NCI-H510A (cell line): ENCODE measurements around the gene EVL.
"Not testable (repeated sequence)": the region's sequence is repeated elsewhere in the genome, so short reads cannot be mapped to it uniquely, and the experiment has no call there.

Experiments used
- DNase-seq: peaks from one replicate; lab custom pipeline; 2025; lab: John Stamatoyannopoulos, UW

EVL gene

DNA sequence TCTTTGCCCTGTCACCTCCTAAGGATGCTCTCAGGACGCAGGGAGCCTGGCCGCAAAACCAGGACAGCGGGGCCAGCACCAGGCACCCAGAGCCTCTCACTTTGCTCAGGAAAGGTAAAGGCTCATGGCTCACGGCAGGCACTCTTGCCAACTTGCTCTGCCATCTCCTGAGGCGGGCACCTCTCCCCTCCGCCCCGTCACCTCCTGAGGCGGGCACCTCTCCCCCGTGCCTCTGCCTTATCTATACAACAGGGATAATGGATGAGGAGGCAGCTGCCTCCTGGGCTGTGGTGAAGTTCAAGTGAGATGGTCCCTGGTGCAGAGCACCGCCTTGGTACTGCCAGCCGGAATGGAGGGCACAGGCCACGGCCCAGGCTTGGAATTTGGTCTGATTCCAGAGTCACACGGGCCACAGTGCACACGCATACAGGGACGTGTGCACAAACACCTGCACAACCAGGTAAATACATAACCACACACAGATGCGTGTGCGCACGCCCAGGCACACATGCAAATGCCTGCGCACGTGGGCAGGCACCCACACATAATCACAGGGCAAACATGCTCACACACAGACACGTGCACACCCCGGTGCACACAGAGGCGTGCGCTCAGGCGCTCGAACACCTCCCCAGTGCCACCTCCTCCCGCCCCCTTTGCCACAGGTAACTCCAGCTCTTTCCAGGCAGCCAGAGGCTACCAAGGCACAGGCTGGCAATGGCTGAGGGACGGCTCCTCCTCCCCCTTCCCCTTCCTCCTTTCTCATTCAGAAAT lies 82.7 kb downstream of the EVL start:
- no peak for DNase-seq

DNA sequence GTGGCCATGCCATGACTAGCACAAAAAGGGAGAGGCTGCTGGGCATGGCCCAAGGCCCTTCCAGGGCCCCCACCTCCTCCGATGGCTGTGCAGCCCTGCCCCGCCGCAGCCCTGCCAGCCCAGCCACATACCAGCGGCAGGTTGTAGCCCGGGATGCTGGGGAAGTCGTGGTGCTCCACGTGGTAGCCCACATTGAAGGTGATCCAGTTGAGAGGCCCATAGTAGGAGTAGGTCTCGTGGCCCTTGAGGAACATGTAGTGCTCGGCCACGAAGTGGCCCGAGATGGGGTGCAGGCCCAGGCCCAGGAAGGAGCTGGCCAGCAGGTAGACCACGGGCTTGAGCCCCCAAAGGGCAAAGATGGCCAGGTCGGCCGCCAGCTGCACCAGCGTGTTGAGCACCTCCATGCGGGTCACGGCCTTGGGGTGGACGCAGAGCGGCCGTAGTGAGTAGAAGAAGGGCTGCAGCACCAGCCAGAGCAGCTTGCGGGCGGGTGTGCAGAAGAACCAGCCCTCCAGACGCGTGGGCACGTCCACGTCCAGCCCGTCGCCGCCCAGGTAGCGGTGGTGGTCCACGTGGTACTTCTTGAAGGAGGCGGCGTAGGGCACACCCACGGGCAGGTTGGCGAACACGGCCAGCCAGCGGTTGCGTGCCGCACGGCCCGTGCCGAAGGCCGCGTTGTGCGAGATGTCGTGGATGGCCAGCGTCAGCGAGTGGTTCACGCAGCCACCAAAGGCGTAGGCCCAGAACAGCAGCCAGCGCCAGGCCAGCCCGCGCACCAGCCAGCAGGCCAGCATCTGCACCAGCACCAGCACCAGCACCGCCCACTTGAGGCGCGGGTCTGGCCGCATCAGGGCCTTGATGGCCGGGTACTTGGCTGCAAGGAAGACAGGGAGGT lies 83.9 kb downstream of the EVL start:
- no peak for DNase-seq

DNA sequence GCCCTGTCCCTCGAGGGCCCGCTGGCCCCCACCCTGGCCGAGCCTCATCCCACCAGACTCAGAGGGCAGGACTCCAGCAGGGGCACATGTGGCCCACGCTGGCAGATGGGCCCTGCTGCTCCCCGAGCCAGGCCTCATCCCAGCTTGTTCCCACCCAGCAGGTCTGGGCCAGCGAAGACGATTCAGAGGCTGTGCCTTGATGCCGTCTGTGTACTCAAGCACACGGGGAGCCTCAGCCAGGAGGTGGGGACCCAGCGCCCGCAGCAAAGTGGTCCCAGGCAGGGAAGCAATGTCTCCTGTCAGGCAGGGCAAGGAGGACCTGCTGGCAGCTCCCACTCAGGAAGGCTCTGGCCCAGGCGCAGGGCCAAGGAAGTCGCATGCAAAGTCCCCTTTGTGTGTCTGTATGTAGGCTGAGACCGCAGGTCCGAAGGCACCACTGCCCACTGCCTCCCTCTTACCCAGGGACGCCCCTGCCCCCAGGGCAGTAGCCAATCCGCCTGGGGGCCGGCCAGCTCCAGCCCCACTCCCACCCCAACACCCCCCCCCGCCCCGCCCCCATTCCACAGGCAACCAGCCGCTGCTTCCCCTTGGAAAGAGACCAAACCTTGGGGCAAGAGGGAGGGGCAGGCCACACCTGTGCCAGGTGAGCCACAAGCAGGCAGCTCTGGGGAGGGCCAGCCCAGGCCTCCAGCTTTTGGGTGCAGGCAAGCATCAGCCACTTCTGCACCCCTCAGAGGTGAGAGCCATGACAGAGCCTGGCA lies 84.8 kb downstream of the EVL start:
- no peak for DNase-seq

DNA sequence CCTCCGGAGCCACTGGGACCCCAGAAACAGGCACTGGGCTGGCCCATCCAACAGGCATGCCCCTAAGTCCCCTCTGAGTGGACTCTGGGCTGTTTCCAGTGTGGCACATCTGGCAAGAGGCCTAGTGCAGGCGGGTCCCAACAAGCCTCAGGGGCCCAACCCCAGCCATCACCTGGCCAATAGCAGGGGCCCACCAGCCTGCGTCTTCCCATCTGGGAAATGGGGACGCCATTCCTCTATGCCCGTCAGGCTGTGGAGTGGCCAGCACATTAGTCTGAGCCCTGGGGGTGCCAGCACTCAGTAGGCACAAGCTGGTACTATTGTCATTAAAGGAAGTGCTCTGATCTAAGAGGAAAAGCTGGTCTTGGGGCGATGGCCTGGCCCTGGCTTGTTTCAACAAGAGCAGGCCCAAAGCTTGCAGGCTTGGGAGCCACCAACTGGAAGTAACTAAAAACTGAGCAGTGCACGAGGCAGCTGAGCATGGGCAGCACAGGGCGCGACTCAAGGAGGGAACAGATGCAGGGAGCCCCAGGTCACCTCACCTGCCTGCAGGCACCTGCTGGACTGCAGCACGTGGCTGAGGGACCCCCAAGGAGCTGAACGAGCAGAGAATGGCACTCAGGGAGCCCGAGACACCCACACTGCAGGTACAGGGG lies 85.8 kb downstream of the EVL start:
- no peak for DNase-seq

DNA sequence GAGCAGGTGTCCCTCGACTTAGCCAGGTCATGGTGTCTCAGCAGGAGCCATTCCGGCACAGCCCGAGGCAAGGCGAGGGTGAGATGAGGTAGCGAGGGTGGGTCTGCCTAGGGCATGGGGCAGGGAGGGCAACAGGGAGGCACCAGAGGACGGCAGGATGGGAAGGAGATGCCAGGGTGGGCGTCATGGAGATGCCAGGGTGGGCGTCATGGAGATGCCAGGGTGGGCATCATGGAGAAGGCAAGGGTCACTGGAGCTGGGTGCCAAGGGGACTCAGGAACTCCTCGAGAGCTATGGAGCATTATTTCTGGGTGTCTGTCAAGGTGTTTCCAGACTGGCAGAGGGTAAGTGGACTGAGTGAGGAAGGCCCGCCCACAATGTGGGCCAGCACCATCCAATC lies 86.9 kb downstream of the EVL start:
- DNase-seq, result no peak

DNA sequence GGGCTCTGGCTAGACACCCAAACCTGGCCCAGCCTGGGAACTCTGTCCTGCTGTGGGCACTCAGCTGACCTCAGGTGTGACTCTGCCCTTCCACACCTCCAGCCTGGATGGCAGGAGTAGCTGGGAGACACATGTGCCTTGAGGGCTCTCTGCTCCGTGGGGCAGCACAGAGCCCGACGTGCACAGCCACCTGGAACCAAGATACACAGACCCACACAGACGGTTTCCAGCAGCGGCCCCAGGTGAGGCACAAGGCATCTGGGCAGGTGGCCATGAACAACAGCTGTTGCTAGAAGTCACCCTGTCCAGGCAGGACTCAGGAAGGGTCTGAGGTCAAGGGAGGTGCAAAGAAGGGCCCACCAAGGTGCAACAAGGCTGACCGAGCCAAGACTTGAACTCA lies 88.3 kb downstream of the EVL start:
- DNase-seq, result no peak

DNA sequence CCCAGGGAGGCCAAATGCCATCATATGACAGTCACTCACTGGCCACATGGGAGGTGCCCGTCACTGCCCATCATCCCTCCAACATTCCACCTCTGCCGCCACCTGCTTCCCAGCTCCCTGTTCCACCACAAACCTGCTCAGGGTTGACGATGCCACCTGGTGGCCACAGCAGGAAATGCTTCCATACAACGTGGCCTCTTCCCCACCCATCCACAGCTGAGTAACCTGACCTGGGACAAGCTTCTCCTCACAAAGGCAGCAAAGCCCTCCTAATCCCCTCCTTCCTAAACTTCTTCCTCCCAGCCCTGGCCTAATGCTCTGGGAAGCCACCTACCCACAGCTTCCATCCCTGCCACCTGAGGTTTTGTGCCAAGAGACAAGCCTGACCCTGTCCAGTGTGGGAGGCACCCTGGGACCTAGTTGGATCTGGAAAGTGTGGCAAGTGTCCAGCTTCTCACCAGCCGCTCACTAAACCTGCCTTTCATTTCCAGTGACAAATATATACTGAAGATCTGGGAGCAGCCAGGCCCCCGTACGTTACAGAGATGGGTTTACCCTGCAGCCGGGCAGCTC lies 89.9 kb downstream of the EVL start:
- no peak for DNase-seq

DNA sequence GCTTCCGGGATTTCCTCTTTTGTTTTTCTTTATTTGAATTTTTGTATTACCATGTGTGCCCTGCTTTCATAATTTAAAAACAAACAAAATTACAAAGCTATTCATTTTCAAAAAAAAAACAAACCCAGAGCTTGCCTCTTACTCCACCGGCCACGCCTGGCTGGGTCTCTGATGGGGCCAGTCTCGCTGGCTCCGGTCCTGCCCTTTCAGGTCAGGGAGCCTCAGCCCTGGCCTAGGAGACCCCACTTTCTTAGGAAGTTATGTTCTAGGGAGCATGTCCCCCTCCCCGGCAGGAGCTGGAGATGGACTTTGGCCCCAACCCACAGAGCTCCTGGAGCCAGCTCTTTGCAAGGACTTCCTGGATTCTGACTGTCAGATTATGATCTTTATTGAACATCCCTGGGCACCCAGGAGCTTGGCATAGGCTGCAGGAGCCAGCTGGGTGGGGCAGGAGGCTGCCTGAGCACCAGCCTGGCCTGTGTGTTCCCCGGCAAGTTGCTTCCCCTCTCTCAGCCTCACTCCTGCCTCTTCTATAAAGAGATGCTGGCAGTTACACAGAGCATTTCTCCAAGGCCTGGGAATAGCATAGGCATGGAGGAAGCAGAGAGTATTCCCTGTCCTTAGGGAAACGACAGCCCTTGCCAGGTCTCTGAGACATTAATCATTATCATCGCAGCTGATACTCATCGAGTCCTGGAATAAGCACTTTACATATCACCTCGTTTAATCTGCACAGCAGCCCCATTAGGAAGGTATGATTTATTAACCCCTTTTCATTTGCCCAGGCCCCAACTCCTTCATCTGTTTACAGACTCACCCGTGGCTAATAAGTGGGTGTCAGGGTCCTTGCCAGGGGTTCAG lies 90.8 kb downstream of the EVL start:
- DNase-seq, result no peak

DNA sequence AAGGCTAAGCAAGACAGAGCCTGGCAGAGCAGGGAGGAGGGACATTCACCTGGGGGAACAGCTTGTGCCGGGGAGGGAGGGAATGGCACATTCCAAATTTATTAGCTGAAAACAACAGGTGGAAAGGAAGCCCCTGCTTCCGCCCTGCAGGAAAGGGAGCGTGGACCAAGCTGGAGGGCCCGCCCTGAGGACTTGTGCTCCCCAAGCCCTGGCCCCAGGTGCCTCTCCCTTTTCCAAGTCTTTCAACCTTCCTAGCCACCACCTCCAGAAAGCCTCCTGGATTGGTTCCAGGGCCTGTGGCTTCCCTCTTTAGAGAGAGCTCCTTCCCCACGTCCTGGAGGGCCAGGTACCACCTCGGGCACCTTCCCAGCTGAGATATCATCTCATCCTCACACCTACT lies 91.6 kb downstream of the EVL start:
- DNase-seq, result no peak

DNA sequence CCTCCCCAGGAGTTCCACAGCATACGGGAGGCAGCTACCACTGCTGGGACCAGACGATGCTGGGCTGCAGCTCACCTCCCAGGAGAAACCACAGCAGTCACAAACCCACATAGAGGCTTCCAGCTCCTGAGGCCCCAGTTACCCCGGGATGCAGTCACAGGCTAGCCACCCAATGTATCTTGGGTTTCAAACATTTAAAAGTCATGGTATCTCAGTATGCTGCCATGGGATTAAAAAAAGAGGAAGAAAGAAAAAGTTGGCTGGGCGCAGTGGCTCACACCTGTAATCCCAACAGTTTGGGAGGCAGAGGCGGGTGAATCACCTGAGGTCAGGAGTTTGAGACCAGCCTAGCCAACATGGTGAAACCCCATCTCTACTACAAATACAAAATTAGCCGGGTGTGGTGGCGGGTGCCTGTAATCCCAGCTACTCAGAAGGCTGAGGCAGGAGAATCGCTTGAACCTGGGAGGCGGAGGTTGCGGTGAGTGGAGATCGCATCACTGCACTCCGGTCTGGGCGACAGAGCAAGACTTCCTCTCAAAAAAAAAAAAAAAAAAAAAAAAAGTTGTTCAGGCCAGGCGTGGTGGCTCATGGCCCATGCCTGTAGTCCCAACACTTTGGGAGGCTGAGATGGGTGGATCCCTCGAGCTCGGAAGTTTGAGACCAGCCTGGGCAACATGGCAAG lies 92.5 kb downstream of the EVL start:
- not testable (repeated sequence) for DNase-seq

DNA sequence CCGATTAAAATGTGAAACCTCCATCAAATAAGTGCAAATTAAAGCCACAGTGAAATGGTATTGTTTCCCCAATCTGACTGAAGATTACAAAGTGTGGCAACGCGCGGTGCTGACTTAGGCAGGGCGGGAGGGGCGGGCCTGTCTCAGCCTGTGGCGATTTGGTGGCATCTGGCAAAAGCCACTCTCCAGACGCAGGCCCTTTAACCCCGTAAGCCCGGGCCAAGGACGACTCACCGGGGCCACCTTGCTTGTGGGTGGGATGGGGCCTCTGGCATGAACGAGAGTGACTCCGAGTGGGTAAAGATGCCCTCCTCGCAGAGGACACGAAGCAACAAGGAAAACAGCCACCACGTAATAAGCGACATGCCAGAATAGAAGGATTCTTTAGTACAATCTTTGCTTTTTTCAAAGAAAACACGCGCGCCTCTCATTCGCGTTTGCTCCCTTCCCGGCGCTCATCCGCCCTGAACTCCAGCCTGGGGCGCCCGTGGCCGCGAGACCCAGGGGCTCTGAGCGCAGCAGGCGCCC lies 93.4 kb downstream of the EVL start:
- DNase-seq, result no peak

DNA sequence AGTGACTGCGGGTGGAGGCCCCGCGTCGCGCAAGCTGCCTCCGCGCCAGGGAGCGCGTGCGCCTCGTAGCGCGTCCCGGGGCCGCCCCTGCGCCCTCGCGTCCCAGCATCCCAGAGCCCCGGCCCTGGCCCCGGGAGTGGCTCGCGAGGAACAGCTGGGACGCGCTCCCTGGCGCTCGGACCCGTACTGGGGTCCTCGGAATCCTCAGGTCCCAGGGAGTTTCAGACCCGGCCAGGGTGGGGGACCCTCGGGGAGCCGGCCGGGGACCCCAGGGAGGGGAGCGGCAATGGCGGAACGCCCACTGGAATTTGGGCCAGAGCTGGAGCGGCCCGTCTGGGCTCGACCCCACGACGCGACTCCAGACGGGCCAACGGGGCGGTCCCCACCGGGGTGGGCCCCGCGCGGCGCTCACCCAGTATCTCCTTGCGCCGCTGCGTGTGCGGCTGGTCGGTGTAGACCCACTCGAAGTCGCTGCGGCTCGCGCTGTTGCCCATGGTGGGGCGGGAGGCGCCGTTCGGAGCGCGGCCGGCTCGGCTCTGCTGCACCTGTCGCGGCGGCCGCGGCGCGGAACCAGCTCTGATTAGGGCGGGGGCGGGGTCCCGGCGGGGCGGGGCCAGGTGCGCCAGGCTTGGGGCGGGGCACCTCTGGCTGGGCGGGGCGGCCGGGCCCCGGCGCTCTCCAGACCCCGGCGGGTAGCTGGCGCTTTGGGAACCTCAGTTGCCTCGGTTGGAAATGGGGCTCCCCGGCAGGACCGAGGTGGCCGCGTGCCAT lies 94.1 kb downstream of the EVL start, which contains the start of gene DEGS2:
Gene DEGS2 (minus strand): TSS at position 552 of the 771 bp plus-strand sequence. CDS start 58 bp downstream, at position 494.
- DNase-seq, result peak; percentile 60

DNA sequence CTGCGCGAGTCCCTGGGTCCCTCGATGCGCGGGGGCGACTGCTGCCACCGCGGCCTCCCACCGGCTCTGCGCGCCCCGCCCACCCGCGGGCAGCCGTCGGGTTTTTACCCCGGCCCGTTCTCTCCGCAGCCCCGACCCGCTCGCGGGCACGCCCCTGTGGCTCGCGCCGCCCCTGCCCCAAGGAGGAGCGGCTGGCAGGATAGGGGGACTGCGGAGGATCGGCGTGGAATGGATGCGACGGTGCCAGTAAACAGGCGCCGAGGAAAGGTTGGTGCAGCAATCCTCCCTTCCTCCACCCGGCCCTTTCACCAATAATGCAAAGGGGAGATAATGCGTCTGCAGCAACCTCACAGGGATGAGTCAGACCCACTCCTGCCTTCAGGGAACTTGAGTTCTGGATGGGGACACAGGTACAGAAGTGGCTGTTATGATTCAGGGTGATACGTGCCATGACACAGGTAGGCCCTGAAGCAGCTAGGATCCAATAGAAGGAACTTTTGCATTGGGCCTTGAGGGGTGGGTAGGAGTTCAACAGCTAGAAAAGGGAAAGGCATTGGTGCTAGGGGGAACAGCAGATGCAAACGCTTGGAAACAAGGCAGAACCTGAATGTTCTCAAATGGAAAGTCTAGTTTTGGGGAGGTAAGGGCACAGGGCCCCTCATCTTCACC lies 94.8 kb downstream of the EVL start:
- DNase-seq, result no peak

DNA sequence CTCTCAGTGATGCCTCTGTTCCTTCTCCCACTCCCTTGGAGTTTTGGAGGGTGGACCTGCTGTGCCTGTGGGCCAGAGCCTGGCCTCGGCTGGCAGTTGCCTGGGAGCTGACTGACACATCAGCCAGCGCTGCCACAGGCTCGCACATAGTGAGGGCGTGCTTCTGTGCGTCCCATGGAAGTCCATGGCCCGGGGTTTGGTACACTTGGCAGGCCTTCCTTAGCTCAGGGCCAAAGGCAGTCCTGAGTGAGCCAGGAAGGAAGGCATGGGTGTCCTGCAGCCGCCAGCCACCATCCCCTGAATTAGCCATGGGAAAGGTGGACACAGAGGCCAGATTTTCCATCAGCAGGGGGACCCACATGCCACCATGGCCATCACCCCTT lies 95.3 kb downstream of the EVL start:
- DNase-seq, result no peak

DNA sequence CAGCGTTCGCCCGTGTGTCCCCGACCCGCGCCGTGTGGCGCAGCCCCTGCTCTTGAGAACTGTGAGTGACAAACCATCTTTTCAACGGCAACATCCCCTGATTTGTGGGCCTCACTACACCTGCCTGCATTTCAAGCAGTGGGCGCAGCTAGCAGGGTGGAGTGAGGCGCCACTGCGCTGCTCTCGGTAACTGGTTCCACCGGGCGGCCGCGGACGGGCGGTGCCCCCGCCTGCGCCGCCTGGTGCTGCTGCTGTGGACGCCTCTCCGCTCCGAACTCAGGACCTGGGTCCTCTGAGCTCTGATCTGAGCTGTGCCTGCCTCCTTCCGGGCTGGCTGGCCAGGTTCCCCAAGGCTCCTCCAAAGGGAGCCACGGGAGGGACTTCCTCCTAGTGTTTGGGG lies 100.2 kb downstream of the EVL start:
- no peak for DNase-seq

DNA sequence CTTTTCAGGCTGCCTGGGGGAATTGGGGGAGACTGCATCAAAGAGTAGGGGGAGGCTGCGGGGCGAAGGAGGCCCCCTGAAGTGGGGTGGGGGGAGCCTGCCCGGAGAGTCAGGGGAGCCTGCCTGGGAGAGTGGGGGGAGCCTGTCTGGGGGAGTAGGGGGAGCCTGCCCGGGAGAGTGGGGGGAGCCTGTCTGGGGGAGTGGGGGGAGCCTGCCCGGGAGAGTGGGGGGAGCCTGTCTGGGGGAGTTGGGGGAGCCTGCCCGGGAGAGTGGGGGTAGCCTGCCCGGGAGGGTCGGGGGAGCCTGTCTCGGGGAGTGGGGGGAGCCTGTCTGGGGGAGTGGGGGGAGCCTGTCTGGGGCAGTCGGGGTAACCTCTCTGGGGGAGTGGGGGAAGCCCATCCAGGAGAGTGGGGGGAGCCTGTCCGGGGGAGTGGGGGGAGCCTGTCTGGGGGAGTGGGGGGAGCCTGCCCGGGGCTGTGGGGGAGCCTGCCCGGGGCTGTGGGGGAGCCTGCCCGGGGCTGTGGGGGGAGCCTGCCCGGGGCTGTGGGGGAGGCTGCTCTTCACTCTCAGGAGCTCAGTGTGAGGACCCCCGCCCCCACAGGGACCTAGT lies 100.7 kb downstream of the EVL start:
- no peak for DNase-seq

DNA sequence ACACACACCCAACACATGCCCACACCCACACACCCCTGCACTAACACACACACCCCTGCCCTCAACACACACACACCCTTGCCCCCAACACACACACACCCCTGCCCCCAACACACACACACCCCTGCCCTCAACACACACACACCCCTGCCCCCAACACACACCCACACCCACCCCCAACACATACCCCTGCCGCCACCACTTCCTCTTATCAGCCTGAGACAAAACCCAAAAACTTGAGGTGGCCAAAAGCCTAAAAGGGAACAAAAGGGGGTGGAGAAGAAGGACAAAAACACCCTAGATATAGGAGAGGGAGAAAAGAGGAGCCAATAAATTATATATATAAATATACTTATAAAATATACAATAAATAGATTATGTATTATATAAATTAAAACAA lies 103.3 kb downstream of the EVL start:
- no peak for DNase-seq

DNA sequence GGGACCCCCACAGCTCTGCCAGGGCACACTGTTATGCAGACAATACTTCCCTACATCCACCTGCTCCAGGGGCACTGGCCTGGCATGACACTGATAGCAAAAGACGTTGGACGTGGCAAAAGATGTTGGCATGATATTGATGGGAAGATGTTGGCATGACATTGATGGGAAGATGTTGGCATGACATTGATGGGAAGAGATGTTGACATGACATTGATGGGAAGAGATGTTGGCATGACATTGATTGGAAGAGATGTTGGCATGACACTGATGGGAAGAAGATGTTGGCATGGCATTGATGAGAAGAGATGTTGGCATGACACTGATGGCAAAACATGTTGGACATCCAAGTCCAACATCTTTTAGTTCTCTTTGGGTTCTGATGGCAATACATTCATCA lies 105.7 kb downstream of the EVL start:
- no peak for DNase-seq
